H1 (cell line): ENCODE results near the gene TMEM161B. TPM values are rescaled to one million over a fixed set of nuclear protein-coding genes. Genes with fewer than 3 reads are reported as not detected.

Experiments used
- ATF2 ChIP-seq: IDR thresholded peaks from 2 replicates; pipeline ENCODE4 v1.6.1; 2012; ENCODE audit warnings: low read length, inconsistent platforms
- CHD2 ChIP-seq: IDR thresholded peaks from 2 replicates; pipeline ENCODE4 v1.6.1; 2012; ENCODE audit warnings: low read length, improper control_type of control experiment
- CHD7 ChIP-seq: fragments of 300-600 bp; sonication (generic); IDR thresholded peaks from 2 replicates; pipeline ENCODE4 v1.7.1; 2012; ENCODE audit warnings: low read length, moderate library complexity, mild to moderate bottlenecking, inconsistent platforms; ENCODE audit not compliant: insufficient replicate concordance
- HDAC2 ChIP-seq, 2 experiments: fragments of 300-600 bp in 1 of 2; sonication (generic) in 1 of 2; IDR thresholded peaks; 2 replicates each; pipeline ENCODE4 v1.6.1; 2011 to 2012; ENCODE audit warnings: low read depth in 2 of 2, low read length in 2 of 2, mild to moderate bottlenecking in 2 of 2, moderate library complexity in 2 of 2, borderline replicate concordance in 1 of 2, inconsistent platforms in 1 of 2
- HDAC6 ChIP-seq: IDR thresholded peaks from one replicate; pipeline ENCODE4 v1.7.1; 2012; ENCODE audit warnings: low read depth, mild to moderate bottlenecking, inconsistent platforms, low read length, moderate library complexity
- POU5F1 ChIP-seq: IDR thresholded peaks from 2 replicates; pipeline ENCODE4 v1.6.1; 2011; ENCODE audit warnings: low read depth, mild to moderate bottlenecking, low read length, moderate library complexity
- TBP ChIP-seq: IDR thresholded peaks from 2 replicates; pipeline ENCODE4 v1.6.1; 2011; ENCODE audit warnings: low read depth, low read length, improper control_type of control experiment
- polyA plus RNA-seq, 7 experiments: library from polyadenylated mRNA; depleted of rRNA in 3 of 7; stranded (reverse) in 5 of 7; unstranded in 2 of 7; fragments of >200 nt in 5 of 7; fragments of 200-250 nt in 2 of 7; gene quantifications; 1 replicate in 5 of 7; 2 replicates in 1 of 7; 4 replicates in 1 of 7; pipeline versions ENCODE4 v1.2.1 to v1.2.3, GENCODE V29; 2011 to 2013; ENCODE audit warnings: missing spikeins in 2 of 7, mixed read lengths in 2 of 7
- total RNA-seq: library from RNA; stranded (reverse); fragmentation: NEBNext Ultra II Directional; extraction: Animal tissue kit (Norgen Biotek cat#: 25700); gene quantifications from 2 replicates; pipeline ENCODE4 v1.2.1, GENCODE V29; 2021

Gene TMEM161B
- total and polyA plus RNA-seq, 2 of the 8 experiments (the other 6 are each of a cell fraction or from before 2014, with no cell fraction given) = 7.4 to 13.8 TPM

GRCh38 chr5:88214655-88215054 lies 54.0 kb downstream of the TMEM161B start (continued):
- TF ChIP-seq CHD7 (no peak), HDAC6 (no peak), ATF2 (no peak), TBP (no peak), HDAC2 (IDR thresholded peaks at IDR 0.05; ENCODE audit: borderline replicate concordance in 1 of 2, low read depth in 2 of 2, low read length in 2 of 2) (no peak), CHD2 (no peak), POU5F1 (no peak)
